GM18505 (cell line): ENCODE data around the gene PRDM1.
A peak's percentile ranks its signal among the peaks of the same experiment; 100 is the strongest.

Source experiments
- ATAC-seq: cut with Tn5 transposase; IDR thresholded peaks from one replicate; pipeline ENCODE4 v1.9.1; 2021; ENCODE audit not compliant: unreplicated experiment
- POLR2A ChIP-seq: IDR thresholded peaks from 4 replicates; pipeline ENCODE4 v1.6.1; 2011; ENCODE audit warnings: borderline replicate concordance; ENCODE audit not compliant: insufficient read depth, insufficient read length; ENCODE audit errors: extremely low read depth

The PRDM1 gene

GRCh38 chr6:106077881-106078280, 8.3 kb upstream of the PRDM1 start:
- TF ChIP-seq POLR2A, result no peak
- no peak for ATAC-seq

- no peak for TF ChIP-seq POLR2A
- no peak for ATAC-seq
Measured at GRCh38 chr6:106079961-106080762, 6.0 kb upstream of the PRDM1 start.

GRCh38 chr6:106080763-106081095, 5.4 kb upstream of the PRDM1 start:
- no peak for ATAC-seq
- TF ChIP-seq POLR2A, result no peak

- no peak for ATAC-seq
- TF ChIP-seq POLR2A, result no peak
Measured at GRCh38 chr6:106081715-106082114, 4.4 kb upstream of the PRDM1 start.

GRCh38 chr6:106082735-106083398, 3.3 kb upstream of the PRDM1 start:
- no peak for TF ChIP-seq POLR2A
- no peak for ATAC-seq

GRCh38 chr6:106083618-106084017, 2.5 kb upstream of the PRDM1 start:
- no peak for ATAC-seq
- no peak for TF ChIP-seq POLR2A

- ATAC-seq, result peak; percentile 72
Measured at GRCh38 chr6:106084106-106084988, 1.8 kb upstream of the PRDM1 start.

GRCh38 chr6:106084989-106085691, 996 bp upstream of the PRDM1 start:
- ATAC-seq, result no peak
- no peak for TF ChIP-seq POLR2A

More at GRCh38 chr6:106084106-106084988, 1.8 kb upstream of the PRDM1 start:
- no peak for TF ChIP-seq POLR2A

- no peak for ATAC-seq
- no peak for TF ChIP-seq POLR2A
Measured at GRCh38 chr6:106085692-106085983, 498 bp upstream of the PRDM1 start.

GRCh38 chr6:106086814-106087175, 659 bp downstream of the PRDM1 start:
- TF ChIP-seq POLR2A, result no peak
- ATAC-seq, result no peak

- ATAC-seq, result no peak
- no peak for TF ChIP-seq POLR2A
Measured at GRCh38 chr6:106087548-106088325, 1.6 kb downstream of the PRDM1 start.

- ATAC-seq, result no peak
- no peak for TF ChIP-seq POLR2A
Measured at GRCh38 chr6:106090001-106090400, 3.9 kb downstream of the PRDM1 start.

GRCh38 chr6:106092279-106092678, 6.1 kb downstream of the PRDM1 start:
- no peak for ATAC-seq
- no peak for TF ChIP-seq POLR2A

GRCh38 chr6:106094261-106094963, 8.3 kb downstream of the PRDM1 start:
- no peak for TF ChIP-seq POLR2A
- no peak for ATAC-seq
